H1 (cell line): Measurements from ENCODE around the gene TACR2. TPM values are rescaled to one million over a fixed set of nuclear protein-coding genes. Genes with fewer than 3 reads are reported as not detected.

Source experiments
- CHD7 ChIP-seq: fragments of 300-600 bp; sonication (generic); IDR thresholded peaks from 2 replicates; pipeline ENCODE4 v1.7.1; 2012; ENCODE audit warnings: low read length, moderate library complexity, mild to moderate bottlenecking, inconsistent platforms; ENCODE audit not compliant: insufficient replicate concordance
- JUND ChIP-seq: IDR thresholded peaks from 2 replicates; pipeline ENCODE4 v1.6.1; 2011; ENCODE audit warnings: mild to moderate bottlenecking, improper control_type of control experiment, low read length
- polyA plus RNA-seq, 7 experiments: library from polyadenylated mRNA; depleted of rRNA in 3 of 7; stranded (reverse) in 5 of 7; unstranded in 2 of 7; fragments of >200 nt in 5 of 7; fragments of 200-250 nt in 2 of 7; gene quantifications; 1 replicate in 5 of 7; 2 replicates in 1 of 7; 4 replicates in 1 of 7; pipeline versions ENCODE4 v1.2.1 to v1.2.3, GENCODE V29; 2011 to 2013; ENCODE audit warnings: missing spikeins in 2 of 7, mixed read lengths in 2 of 7
- total RNA-seq: library from RNA; stranded (reverse); fragmentation: NEBNext Ultra II Directional; extraction: Animal tissue kit (Norgen Biotek cat#: 25700); gene quantifications from 2 replicates; pipeline ENCODE4 v1.2.1, GENCODE V29; 2021

TACR2 gene
- total and polyA plus RNA-seq, 2 of the 8 experiments (the other 6 are each of a cell fraction or from before 2014, with no cell fraction given) = 0.06 TPM; not detected in 1

DNA sequence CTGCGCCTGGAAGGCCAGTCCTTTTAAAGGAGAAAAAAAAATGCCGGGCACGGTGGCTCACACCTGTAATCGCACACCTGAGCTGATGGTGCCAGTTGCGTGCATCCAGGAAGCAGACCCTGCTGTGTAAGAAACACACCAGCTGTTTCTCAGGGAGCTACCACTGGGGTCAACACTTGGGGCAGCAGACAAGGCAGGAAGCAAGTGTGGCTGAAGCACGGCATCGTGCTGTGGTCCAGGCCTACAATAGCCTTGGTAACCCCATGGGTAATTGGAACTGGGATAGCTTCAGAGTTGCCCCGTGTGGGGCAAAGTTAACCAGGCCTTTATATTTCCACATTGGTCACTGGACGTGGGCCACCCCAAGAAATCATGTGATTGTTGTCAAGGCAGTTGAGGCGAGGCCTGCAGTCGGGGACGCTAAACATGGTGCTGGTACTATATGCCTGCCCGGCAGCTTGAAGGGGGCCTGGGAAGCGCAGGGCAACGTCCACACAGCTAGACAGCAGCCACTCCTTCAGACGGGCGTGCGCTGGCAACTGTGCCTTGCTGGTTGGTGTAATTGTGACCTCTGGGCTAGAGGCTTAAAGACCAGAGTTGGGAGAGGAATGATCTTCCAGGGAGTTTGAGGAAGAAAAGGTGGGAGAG lies 2.5 kb upstream of the TACR2 start (continued):
- TF ChIP-seq CHD7 (no peak), JUND (no peak)
